Stomach smooth muscle (tissue), 2 donors: ENCODE data around the gene MYH11.
"Not testable (repeated sequence)": the region's sequence is repeated elsewhere in the genome, so short reads cannot be mapped to it uniquely, and the experiment has no call there.

ENCODE experiments used
- H3K27ac ChIP-seq: one replicate; pipeline ENCODE4 v1.7.0; 2013; ENCODE audit warnings: mild to moderate bottlenecking, low read length, inconsistent platforms
- H3K27me3 ChIP-seq, 2 donors: one replicate each; pipeline ENCODE4 v1.7.0; 2013; ENCODE audit warnings: low read length in 2 of 2; ENCODE audit not compliant: insufficient read depth in 2 of 2, control insufficient read depth in 1 of 2
- H3K36me3 ChIP-seq, 2 donors: one replicate each; pipeline ENCODE4 v1.7.0; 2013; ENCODE audit warnings: low read length in 2 of 2; ENCODE audit not compliant: control insufficient read depth in 2 of 2, insufficient read depth in 2 of 2
- H3K4me1 ChIP-seq: one replicate; pipeline ENCODE4 v1.7.0; 2013; ENCODE audit warnings: low read length; ENCODE audit not compliant: control insufficient read depth, insufficient read depth
- H3K4me3 ChIP-seq, 2 donors: one replicate each; pipeline ENCODE4 v1.7.0; 2013; ENCODE audit warnings: low read length in 2 of 2
- H3K9ac ChIP-seq, 2 donors: one replicate each; pipeline ENCODE4 v1.7.0; 2013; ENCODE audit warnings: low read length in 2 of 2, mild to moderate bottlenecking in 1 of 2
- H3K9me3 ChIP-seq, 2 donors: one replicate each; pipeline ENCODE4 v1.7.0; 2013; ENCODE audit warnings: low read length in 2 of 2; ENCODE audit not compliant: control insufficient read depth in 2 of 2
- donor health status: healthy.
- donor health status: Pancreatic carcinoma.

Gene MYH11

GRCh38 chr16:15827709-15828343 is 29.0 kb downstream of the MYH11 start:
- no peaks in the 10 kb centered on the region for H3K27me3 ChIP-seq
- peak overlapping the region; percentile 13 to 54 for H3K4me3 ChIP-seq
- H3K36me3 ChIP-seq: peaks cover 47% of the 10 kb centered on the region in 2 donors
- H3K27ac ChIP-seq: peak overlapping the region; percentile 92
- peak overlapping the region; percentile 39 to 66 for H3K9ac ChIP-seq
- H3K4me1 ChIP-seq: peaks cover 97% of the 10 kb centered on the region
- no peaks in the 10 kb centered on the region for H3K9me3 ChIP-seq

GRCh38 chr16:15827299-15827698 is 29.5 kb downstream of the MYH11 start:
- Histone ChIP-seq H3K27ac (peak overlapping the region; percentile 92), H3K36me3 (peaks cover 46 to 47% of the 10 kb centered on the region in 2 donors), H3K27me3 (no peaks in the 10 kb centered on the region), H3K9ac (peak overlapping the region in 1 of 2 donors; percentile 36), H3K4me3 (peak overlapping the region in 1 of 2 donors; percentile 54), H3K9me3 (no peaks in the 10 kb centered on the region), H3K4me1 (peaks cover 97% of the 10 kb centered on the region)

DNA sequence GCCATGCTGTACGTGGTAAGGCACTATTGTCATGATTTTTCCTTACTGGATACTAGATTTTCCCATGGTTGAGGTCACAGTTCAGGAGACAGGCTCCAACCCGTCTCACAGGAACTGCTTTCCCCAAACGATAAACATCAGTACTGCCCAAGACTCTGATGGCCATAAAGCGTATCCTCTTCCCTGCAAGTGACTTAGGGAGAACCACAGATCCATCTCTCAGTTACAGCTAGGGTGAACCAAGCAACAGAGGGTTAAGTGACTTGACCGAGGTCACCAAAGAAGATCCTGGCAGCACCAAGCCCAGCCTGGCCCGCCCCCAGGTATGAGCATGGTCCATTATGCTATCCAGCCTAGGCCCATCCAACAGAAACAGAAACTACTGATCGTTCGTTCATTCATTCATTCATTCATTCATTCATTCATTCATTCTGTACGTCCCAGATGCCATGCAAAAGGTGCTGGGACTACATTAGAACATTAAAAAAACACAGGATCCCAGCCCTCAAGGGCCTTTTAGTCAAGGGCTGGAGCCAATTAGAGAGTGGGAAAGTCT is 31.0 kb downstream of the MYH11 start:
- peak overlapping the region; percentile 0 to 36 for H3K9ac ChIP-seq
- peaks cover 50 to 52% of the 10 kb centered on the region in 2 donors for H3K36me3 ChIP-seq
- H3K4me3 ChIP-seq: peak overlapping the region in 1 of 2 donors; percentile 52
- H3K27me3 ChIP-seq: no peaks in the 10 kb centered on the region
- no peaks in the 10 kb centered on the region for H3K9me3 ChIP-seq
- peaks cover 93% of the 10 kb centered on the region for H3K4me1 ChIP-seq
- peak overlapping the region; percentile 92 for H3K27ac ChIP-seq

- H3K27ac ChIP-seq: peak overlapping the region; percentile 92
- peak overlapping the region in 1 of 2 donors; percentile 44 for H3K4me3 ChIP-seq
- peaks cover 53 to 61% of the 10 kb centered on the region in 2 donors for H3K36me3 ChIP-seq
- H3K27me3 ChIP-seq: no peaks in the 10 kb centered on the region
- H3K9me3 ChIP-seq: no peaks in the 10 kb centered on the region
- peak overlapping the region; percentile 23 to 29 for H3K9ac ChIP-seq
- peaks cover 82% of the 10 kb centered on the region for H3K4me1 ChIP-seq
Observed at GRCh38 chr16:15822957-15823356, 33.9 kb downstream of the MYH11 start.

GRCh38 chr16:15820837-15821236 is 36.0 kb downstream of the MYH11 start:
- Histone ChIP-seq H3K9me3 (no peaks in the 10 kb centered on the region), H3K4me3 (no peak overlapping the region), H3K36me3 (peaks cover 36 to 55% of the 10 kb centered on the region in 2 donors), H3K27me3 (no peaks in the 10 kb centered on the region), H3K27ac (peak overlapping the region; percentile 37), H3K9ac (no peak overlapping the region), H3K4me1 (peaks cover 72% of the 10 kb centered on the region)

DNA sequence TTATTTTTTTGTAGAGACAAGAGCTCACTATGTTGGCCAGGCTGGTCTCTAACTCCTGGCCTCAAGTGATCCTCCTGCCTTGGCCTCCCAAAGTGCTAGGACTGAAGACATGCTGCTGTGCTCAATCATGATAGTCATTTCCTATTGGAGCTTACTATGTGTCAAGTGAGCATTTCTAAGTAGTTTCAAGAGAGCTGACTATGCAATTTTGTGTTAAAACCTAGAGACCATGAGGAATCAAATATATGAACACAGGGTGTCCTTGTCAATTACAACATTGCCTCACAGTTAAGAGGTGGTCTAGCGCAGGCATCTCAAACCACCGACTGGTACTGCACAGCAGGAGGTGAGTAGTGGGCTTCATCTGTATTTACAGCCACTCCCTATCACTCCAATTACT is 37.8 kb downstream of the MYH11 start:
- Histone ChIP-seq H3K27me3 (no peaks in the 10 kb centered on the region), H3K4me1 (peaks cover 60% of the 10 kb centered on the region), H3K36me3 (peaks cover 31 to 52% of the 10 kb centered on the region in 2 donors), H3K27ac (peak overlapping the region; percentile 77), H3K9me3 (no peaks in the 10 kb centered on the region), H3K4me3 (no peak overlapping the region), H3K9ac (no peak overlapping the region)

- peak overlapping the region; percentile 41 for H3K27ac ChIP-seq
- H3K4me3 ChIP-seq: peak overlapping the region in 1 of 2 donors; percentile 15
Observed at GRCh38 chr16:15817446-15817845, 39.4 kb downstream of the MYH11 start.

DNA sequence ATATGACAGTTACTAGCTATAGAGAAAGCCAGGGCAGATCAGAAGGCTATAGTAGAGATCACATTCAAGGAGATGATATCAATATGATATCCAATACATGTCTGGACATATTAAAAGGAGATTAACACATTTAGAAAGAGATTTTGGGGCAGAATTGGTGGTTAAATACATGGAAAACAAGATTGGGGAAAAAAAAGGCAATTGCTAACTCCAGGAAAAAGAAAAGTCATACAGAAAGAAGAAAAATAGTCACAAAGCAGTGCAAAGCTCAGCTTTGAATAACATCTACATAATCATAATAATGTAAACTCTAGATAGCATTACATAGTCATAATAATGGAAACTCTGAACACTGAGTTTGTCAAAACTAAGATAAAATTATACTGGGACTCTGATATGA is 40.6 kb downstream of the MYH11 start:
- no peaks in the 10 kb centered on the region for H3K9me3 ChIP-seq
- no peak overlapping the region for H3K27ac ChIP-seq
- no peak overlapping the region for H3K9ac ChIP-seq
- no peaks in the 10 kb centered on the region for H3K27me3 ChIP-seq
- peak overlapping the region in 1 of 2 donors; percentile 8 for H3K4me3 ChIP-seq
- peaks cover 64% of the 10 kb centered on the region for H3K4me1 ChIP-seq
- peaks cover 26 to 40% of the 10 kb centered on the region in 2 donors for H3K36me3 ChIP-seq

More at GRCh38 chr16:15817446-15817845, 39.4 kb downstream of the MYH11 start:
- Histone ChIP-seq H3K4me1 (peaks cover 59% of the 10 kb centered on the region), H3K9me3 (no peaks in the 10 kb centered on the region), H3K9ac (no peak overlapping the region), H3K36me3 (peaks cover 26 to 39% of the 10 kb centered on the region in 2 donors), H3K27me3 (no peaks in the 10 kb centered on the region)

DNA sequence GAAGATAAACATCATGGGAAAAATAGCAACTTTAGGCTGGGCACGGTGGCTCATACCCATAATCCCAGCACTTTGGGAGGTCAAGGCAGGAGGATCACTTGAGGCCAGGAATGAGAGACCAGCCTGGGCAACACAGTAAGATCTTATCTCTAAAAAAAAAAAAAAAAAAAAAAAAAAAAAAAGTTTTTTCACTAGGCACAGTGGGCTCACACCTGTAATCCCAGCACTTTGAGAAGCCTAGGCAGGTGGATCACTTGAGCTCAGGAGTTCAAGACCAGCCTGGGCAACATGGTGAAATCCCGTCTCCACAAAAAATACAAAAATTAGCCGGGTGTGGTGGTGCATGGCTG is 44.5 kb downstream of the MYH11 start:
- Histone ChIP-seq H3K27ac (peak overlapping the region; percentile 74), H3K4me3 (peak overlapping the region; percentile 15 to 21), H3K36me3 (peaks cover 25 to 26% of the 10 kb centered on the region in 2 donors), H3K4me1 (peaks cover 73% of the 10 kb centered on the region)
- H3K9me3 ChIP-seq, H3K9ac ChIP-seq, H3K27me3 ChIP-seq: not testable (repeated sequence)

DNA sequence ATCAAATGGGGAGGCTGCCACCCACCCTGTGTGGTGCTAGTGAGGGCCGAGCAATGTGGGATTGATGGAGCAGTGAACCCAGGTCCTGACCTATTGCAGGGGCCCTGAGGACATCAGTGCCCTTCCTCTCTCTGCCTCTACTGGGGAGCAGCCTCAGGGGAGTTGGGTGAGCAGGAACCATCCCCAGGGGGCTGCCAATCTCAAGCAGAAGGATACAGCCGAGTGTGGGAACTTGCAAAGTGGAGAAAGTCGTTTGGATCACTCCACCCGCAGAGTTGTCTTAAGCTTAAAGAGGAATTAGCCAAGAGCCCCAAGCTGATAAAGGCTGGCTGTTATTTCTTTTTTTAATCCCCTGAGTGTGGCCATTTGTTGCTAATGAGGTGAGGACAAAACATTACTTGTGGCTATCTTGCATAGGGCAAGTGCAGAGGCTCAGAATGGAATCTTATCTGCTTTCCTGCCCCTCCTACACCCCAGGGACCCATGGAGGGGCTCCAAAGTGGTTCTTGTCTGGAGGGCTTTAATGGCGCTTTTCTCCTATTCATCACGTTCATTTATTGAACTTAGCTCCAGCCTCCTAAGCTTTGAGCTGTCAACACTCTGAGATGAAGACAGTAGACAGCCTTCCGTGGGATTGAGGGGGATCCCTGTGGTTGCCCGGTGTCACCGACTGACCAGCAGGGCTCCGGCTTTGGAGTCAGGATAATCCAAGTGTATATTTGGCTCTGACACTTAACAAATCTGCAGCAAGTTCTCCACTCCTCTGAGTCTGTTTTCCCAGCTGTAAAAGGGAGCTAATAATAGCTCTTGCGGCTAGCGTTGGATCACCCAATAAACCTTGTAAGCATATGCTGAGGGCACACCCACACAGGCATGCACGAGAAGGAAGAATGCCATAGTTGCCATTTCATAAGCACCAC is 45.1 kb downstream of the MYH11 start:
- H3K4me1 ChIP-seq: peaks cover 74% of the 10 kb centered on the region
- peak overlapping the region; percentile 74 for H3K27ac ChIP-seq
- peak overlapping the region; percentile 21 to 60 for H3K4me3 ChIP-seq
- peak overlapping the region in 1 of 2 donors; percentile 14 for H3K9ac ChIP-seq
- peaks cover 29 to 32% of the 10 kb centered on the region in 2 donors for H3K36me3 ChIP-seq
- H3K9me3 ChIP-seq: no peaks in the 10 kb centered on the region
- no peaks in the 10 kb centered on the region for H3K27me3 ChIP-seq
